Uterus (tissue), 4 donors: ENCODE measurements around the gene PTPRN2. TPM values are rescaled to one million over a fixed set of nuclear protein-coding genes. Genes with fewer than 3 reads are reported as not detected.

Source experiments
- DNase-seq, 2 donors: peaks; one replicate each; pipeline ENCODE4 v3.0.0-alpha.2; 2019 to 2020
- H3K27ac ChIP-seq, 2 donors: fragments of 200-600 bp; sonication (generic); 1 replicate in 1 of 2; 2 replicates in 1 of 2; pipeline ENCODE4 v1.5.1; 2016 to 2018
- H3K27me3 ChIP-seq, 2 donors: fragments of 200-600 bp; sonication (generic); one replicate each; pipeline ENCODE4 v1.5.1; 2018 to 2019; ENCODE audit warnings: control low read depth in 1 of 2
- H3K36me3 ChIP-seq, 2 donors: fragments of 200-600 bp; sonication (generic); one replicate each; pipeline ENCODE4 v1.5.1; 2019; ENCODE audit warnings: control low read depth in 1 of 2
- H3K4me1 ChIP-seq, 2 donors: fragments of 200-600 bp; sonication (generic); one replicate each; pipeline ENCODE4 v1.5.1; 2018 to 2019; ENCODE audit warnings: control low read depth in 1 of 2
- H3K4me3 ChIP-seq, 2 donors: fragments of 200-600 bp; sonication (generic); 1 replicate in 1 of 2; 2 replicates in 1 of 2; pipeline ENCODE4 v1.5.1; 2018 to 2019; ENCODE audit warnings: mild to moderate bottlenecking in 1 of 2
- H3K9me3 ChIP-seq, 2 donors: fragments of 200-600 bp; sonication (generic); one replicate each; pipeline ENCODE4 v1.5.1; 2019; ENCODE audit warnings: control low read depth in 1 of 2
- POLR2A ChIP-seq, 2 donors: fragments of 450-650 bp; IDR thresholded peaks; one replicate each; pipeline ENCODE4 v1.6.1; 2016; ENCODE audit warnings: antibody characterized with exemption in 2 of 2, mild to moderate bottlenecking in 1 of 2, moderate library complexity in 1 of 2
- intact Hi-C: fragments of 100-400 bp; cut with DNase I; formaldehyde crosslinking; loops from one replicate; pipeline ENCODE4 v1.15.1; 2023; ENCODE audit warnings: low total_unique reads
- total RNA-seq, 4 donors: library from RNA; depleted of rRNA in 3 of 4; stranded (reverse); fragments of >200 nt in 3 of 4; gene quantifications; one replicate each; pipeline versions ENCODE4 v1.1.0 to v1.2.4, GENCODE V29; 2014 to 2023
- TF ChIP-seq, protein P1 (sequence below), 4 experiments: fragments of 200-600 bp in 2 of 4; fragments of 450-650 bp in 2 of 4; sonication (generic) in 2 of 4; IDR thresholded peaks; one replicate each; pipeline ENCODE4 v1.5.1; 2016 to 2019; ENCODE audit warnings: antibody characterized with exemption in 4 of 4, mild to moderate bottlenecking in 2 of 4, moderate library complexity in 1 of 4
- donor health status: DM: yes; HTN: yes; CAD: no.

PTPRN2 gene
- total RNA-seq, 4 donors from 2014 or later = 1.2 to 5.2 (median 2.3) TPM

GRCh38 chr7:158579662-158580646 is 7.7 kb downstream of the PTPRN2 start:
- Histone ChIP-seq H3K27ac (no peak overlapping the region), H3K4me1 (no peaks in the 10 kb centered on the region), H3K9me3 (peaks cover 0 to 8% of the 10 kb centered on the region in 2 donors), H3K4me3 (no peak overlapping the region), H3K27me3 (no peaks in the 10 kb centered on the region), H3K36me3 (no peaks in the 10 kb centered on the region)
- intact Hi-C loops = no loop called here
- no peak for TF ChIP-seq POLR2A (IDR thresholded peaks at IDR 0.05)
- TF ChIP-seq, protein P1, sequence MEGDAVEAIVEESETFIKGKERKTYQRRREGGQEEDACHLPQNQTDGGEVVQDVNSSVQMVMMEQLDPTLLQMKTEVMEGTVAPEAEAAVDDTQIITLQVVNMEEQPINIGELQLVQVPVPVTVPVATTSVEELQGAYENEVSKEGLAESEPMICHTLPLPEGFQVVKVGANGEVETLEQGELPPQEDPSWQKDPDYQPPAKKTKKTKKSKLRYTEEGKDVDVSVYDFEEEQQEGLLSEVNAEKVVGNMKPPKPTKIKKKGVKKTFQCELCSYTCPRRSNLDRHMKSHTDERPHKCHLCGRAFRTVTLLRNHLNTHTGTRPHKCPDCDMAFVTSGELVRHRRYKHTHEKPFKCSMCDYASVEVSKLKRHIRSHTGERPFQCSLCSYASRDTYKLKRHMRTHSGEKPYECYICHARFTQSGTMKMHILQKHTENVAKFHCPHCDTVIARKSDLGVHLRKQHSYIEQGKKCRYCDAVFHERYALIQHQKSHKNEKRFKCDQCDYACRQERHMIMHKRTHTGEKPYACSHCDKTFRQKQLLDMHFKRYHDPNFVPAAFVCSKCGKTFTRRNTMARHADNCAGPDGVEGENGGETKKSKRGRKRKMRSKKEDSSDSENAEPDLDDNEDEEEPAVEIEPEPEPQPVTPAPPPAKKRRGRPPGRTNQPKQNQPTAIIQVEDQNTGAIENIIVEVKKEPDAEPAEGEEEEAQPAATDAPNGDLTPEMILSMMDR (IDR thresholded peaks at IDR 0.05) = no peak
- DNase-seq = no peak

- Histone ChIP-seq H3K27me3 (no peaks in the 10 kb centered on the region), H3K4me3 (no peak overlapping the region), H3K27ac (no peak overlapping the region), H3K4me1 (no peaks in the 10 kb centered on the region), H3K9me3 (peaks cover 0 to 8% of the 10 kb centered on the region in 2 donors), H3K36me3 (no peaks in the 10 kb centered on the region)
- no peak for DNase-seq
- TF ChIP-seq, protein P1 (IDR thresholded peaks at IDR 0.05) = no peak
- TF ChIP-seq POLR2A (IDR thresholded peaks at IDR 0.05) = no peak
- intact Hi-C loops = no loop called here
These were observed 11.4 kb downstream of the PTPRN2 start for GRCh38 chr7:158576050-158576762.

- H3K4me3 ChIP-seq = no peak overlapping the region
- H3K27ac ChIP-seq = no peak overlapping the region
- H3K27me3 ChIP-seq = no peaks in the 10 kb centered on the region
- TF ChIP-seq POLR2A (IDR thresholded peaks at IDR 0.05) = no peak
- TF ChIP-seq, protein P1 (IDR thresholded peaks at IDR 0.05) = no peak
- H3K9me3 ChIP-seq = peaks cover 0 to 2% of the 10 kb centered on the region in 2 donors
- no peaks in the 10 kb centered on the region for H3K36me3 ChIP-seq
- H3K4me1 ChIP-seq = no peaks in the 10 kb centered on the region
- DNase-seq = no peak
- intact Hi-C loops = no loop called here
These were observed 13.2 kb downstream of the PTPRN2 start for GRCh38 chr7:158574308-158575036.

DNA sequence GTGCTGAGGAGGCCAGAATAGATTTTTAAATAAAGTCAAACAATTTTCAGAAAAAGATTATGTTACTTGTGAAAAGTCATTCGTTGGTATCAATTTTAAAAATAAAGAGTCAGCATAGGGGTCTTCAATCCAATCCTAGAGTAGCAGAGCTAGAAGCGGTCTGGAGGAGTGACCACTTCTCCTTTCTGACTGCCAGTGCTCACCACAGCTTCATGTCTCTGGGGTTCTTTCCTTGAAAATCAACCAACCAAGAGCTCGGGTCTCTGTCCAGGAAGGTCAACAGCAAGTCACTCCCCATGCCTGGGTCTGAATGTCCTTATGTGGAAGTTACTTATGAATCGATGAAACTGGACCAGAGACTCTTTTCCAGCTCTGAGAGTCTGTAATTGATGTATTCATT is 14.3 kb downstream of the PTPRN2 start:
- Histone ChIP-seq H3K4me3 (no peak overlapping the region), H3K27ac (no peak overlapping the region), H3K9me3 (no peaks in the 10 kb centered on the region), H3K27me3 (no peaks in the 10 kb centered on the region), H3K4me1 (no peaks in the 10 kb centered on the region), H3K36me3 (no peaks in the 10 kb centered on the region)
- intact Hi-C loops = no loop called here
- TF ChIP-seq POLR2A (IDR thresholded peaks at IDR 0.05) = no peak
- TF ChIP-seq, protein P1 (IDR thresholded peaks at IDR 0.05) = no peak
- no peak for DNase-seq
